HepG2 (cell line): ENCODE data around the gene MBLAC1. TPM values are rescaled to one million over a fixed set of nuclear protein-coding genes. Genes with fewer than 3 reads are reported as not detected.

Experiments
- ARNT ChIP-seq: fragments of 450-650 bp; IDR thresholded peaks from 2 replicates; pipeline ENCODE4 v1.6.1; 2017
- ATRX ChIP-seq: sonication (generic); formaldehyde crosslinking; IDR thresholded peaks from 2 replicates; pipeline ENCODE4 v1.4.0; 2020; ENCODE audit warnings: missing genetic modification reagents, borderline replicate concordance
- CSRNP1 ChIP-seq: sonication (generic); formaldehyde crosslinking; IDR thresholded peaks from 2 replicates; pipeline ENCODE4 v1.8.1; 2023; ENCODE audit warnings: mild to moderate bottlenecking, missing genetic modification reagents
- ERF ChIP-seq: IDR thresholded peaks from 2 replicates; pipeline ENCODE4 v1.6.1; 2018; ENCODE audit warnings: missing biosample characterization, missing genetic modification reagents
- FLYWCH1 ChIP-seq: sonication (generic); formaldehyde crosslinking; IDR thresholded peaks from 2 replicates; pipeline ENCODE4 v1.8.1; 2023; ENCODE audit warnings: mild to moderate bottlenecking, missing genetic modification reagents
- ISX ChIP-seq: sonication (generic); formaldehyde crosslinking; conservative IDR thresholded peaks from 2 replicates; pipeline ENCODE4 v1.5.0; 2020; ENCODE audit warnings: missing genetic modification reagents
- KAT8 ChIP-seq: IDR thresholded peaks from 2 replicates; pipeline ENCODE4 v1.6.1; 2016; ENCODE audit warnings: missing genetic modification reagents, missing compliant biosample characterization
- KLF9 ChIP-seq: IDR thresholded peaks from 2 replicates; pipeline ENCODE4 v1.6.1; 2016; ENCODE audit warnings: low read depth
- MEIS2 ChIP-seq: sonication (generic); formaldehyde crosslinking; IDR thresholded peaks from 2 replicates; pipeline ENCODE4 v1.9.0; 2021; ENCODE audit warnings: mild to moderate bottlenecking, missing genetic modification reagents
- MYC ChIP-seq: sonication (generic); formaldehyde crosslinking; IDR thresholded peaks from 2 replicates; pipeline ENCODE4 v1.9.0; 2021; ENCODE audit warnings: missing genetic modification reagents, borderline replicate concordance
- NCOA1 ChIP-seq: sonication (generic); formaldehyde crosslinking; IDR thresholded peaks from 2 replicates; pipeline ENCODE4 v1.9.0; 2021; ENCODE audit warnings: missing genetic modification reagents
- NFKBIZ ChIP-seq: IDR thresholded peaks from 2 replicates; pipeline ENCODE4 v1.6.1; 2018; ENCODE audit warnings: missing genetic modification reagents, missing compliant biosample characterization
- SRF ChIP-seq: IDR thresholded peaks from 2 replicates; pipeline ENCODE4 v1.6.1; 2011; ENCODE audit warnings: mild to moderate bottlenecking, low read depth, low read length, moderate library complexity
- TAF15 ChIP-seq: fragments of 200-400 bp; formaldehyde crosslinking; IDR thresholded peaks from one replicate; pipeline ENCODE4 v1.6.1; 2018; ENCODE audit warnings: mild to moderate bottlenecking, low read depth, low read length; ENCODE audit not compliant: poor library complexity, severe bottlenecking
- ZNF124 ChIP-seq: sonication (generic); formaldehyde crosslinking; IDR thresholded peaks from 2 replicates; pipeline ENCODE4 v1.4.0; 2020; ENCODE audit warnings: missing genetic modification reagents
- ZNF335 ChIP-seq: sonication (generic); formaldehyde crosslinking; IDR thresholded peaks from 2 replicates; pipeline ENCODE4 v1.4.0; 2020; ENCODE audit warnings: missing genetic modification reagents
- ZNF549 ChIP-seq: sonication (generic); formaldehyde crosslinking; IDR thresholded peaks from 2 replicates; pipeline ENCODE4 v1.5.0; 2020; ENCODE audit warnings: missing genetic modification reagents
- ZNF75D ChIP-seq: sonication (generic); formaldehyde crosslinking; IDR thresholded peaks from 2 replicates; pipeline ENCODE4 v1.8.1; 2023; ENCODE audit warnings: missing genetic modification reagents, mild to moderate bottlenecking, borderline replicate concordance
- ZSCAN20 ChIP-seq: sonication (generic); formaldehyde crosslinking; IDR thresholded peaks from 2 replicates; pipeline ENCODE4 v1.4.0; 2020; ENCODE audit warnings: missing genetic modification reagents, mild to moderate bottlenecking, borderline replicate concordance
- polyA plus RNA-seq, 8 experiments: library from polyadenylated mRNA; depleted of rRNA in 3 of 8; stranded (reverse) in 7 of 8; unstranded in 1 of 8; fragments of >200 nt; fragmentation: Illumina TruSeq in 4 of 8; extraction: Trizol in 4 of 8; gene quantifications; 2 replicates each; pipeline versions ENCODE4 v1.2.1 to v1.2.3, GENCODE V29; 2011 to 2016; ENCODE audit warnings: low read depth in 4 of 8, missing spikeins in 1 of 8, mixed read lengths in 1 of 8; ENCODE audit not compliant: insufficient read depth in 1 of 8
- total RNA-seq, 5 experiments: library from RNA; depleted of rRNA; stranded (reverse); fragments of >200 nt; fragmentation: Illumina TruSeq; extraction: Trizol; gene quantifications; 2 replicates each; pipeline ENCODE4 v1.2.3, GENCODE V29; 2016; ENCODE audit warnings: low read depth in 1 of 5
- TF ChIP-seq, protein P1 (sequence below): sonication (generic); formaldehyde crosslinking; IDR thresholded peaks from 2 replicates; pipeline ENCODE4 v1.8.1; 2023; ENCODE audit warnings: mild to moderate bottlenecking, moderate library complexity, missing genetic modification reagents
- TF ChIP-seq, protein P2 (sequence below), 2 experiments: IDR thresholded peaks; 2 replicates each; pipeline ENCODE4 v1.6.1; 2011 to 2012; ENCODE audit warnings: low read length in 2 of 2, borderline replicate concordance in 1 of 2, low read depth in 1 of 2, mild to moderate bottlenecking in 1 of 2, moderate library complexity in 1 of 2
- TF ChIP-seq, protein P3 (sequence below): IDR thresholded peaks from 2 replicates; pipeline ENCODE4 v1.6.1; 2016; ENCODE audit warnings: missing biosample characterization, missing genetic modification reagents, low read depth

MBLAC1 gene
- total and polyA plus RNA-seq, 2 of the 13 experiments (the other 11 are each of a cell fraction or from before 2014, with no cell fraction given): 0.79 to 2.1 TPM

GRCh38 chr7:100088621-100089457, 37.9 kb upstream of the MBLAC1 start, which contains the start of gene COPS6 (continued):
- TF ChIP-seq ZNF75D (CRISPR knock-in tag) (peak; percentile 87; the same call in 1 of the 2 replicates), CSRNP1 (peak; percentile 86), ZNF335 (CRISPR knock-in tag) (no peak), ZSCAN20 (CRISPR knock-in tag) (peak; percentile 90; the same call in 1 of the 2 replicates), ZNF124 (no peak; the same call in 1 of the 2 replicates), ERF (CRISPR knock-in tag) (peak; percentile 98), TAF15 (peak; percentile 66), ATRX (no peak), KAT8 (CRISPR knock-in tag) (peak; percentile 93), MYC (peak; percentile 97), MEIS2 (peak; percentile 76), SRF (no peak), NFKBIZ (CRISPR knock-in tag) (peak; percentile 42; the same call in 1 of the 2 replicates), KLF9 (no peak), ISX (CRISPR knock-in tag) (0 out of 2 replicates have a peak, but pooled peaks have one; percentile 75), FLYWCH1 (CRISPR knock-in tag) (peak; percentile 85; the same call in 1 of the 2 replicates), NCOA1 (peak; percentile 79; the same call in 1 of the 2 replicates), ZNF549 (CRISPR knock-in tag) (no peak), ARNT (no peak)
- TF ChIP-seq, protein P1, sequence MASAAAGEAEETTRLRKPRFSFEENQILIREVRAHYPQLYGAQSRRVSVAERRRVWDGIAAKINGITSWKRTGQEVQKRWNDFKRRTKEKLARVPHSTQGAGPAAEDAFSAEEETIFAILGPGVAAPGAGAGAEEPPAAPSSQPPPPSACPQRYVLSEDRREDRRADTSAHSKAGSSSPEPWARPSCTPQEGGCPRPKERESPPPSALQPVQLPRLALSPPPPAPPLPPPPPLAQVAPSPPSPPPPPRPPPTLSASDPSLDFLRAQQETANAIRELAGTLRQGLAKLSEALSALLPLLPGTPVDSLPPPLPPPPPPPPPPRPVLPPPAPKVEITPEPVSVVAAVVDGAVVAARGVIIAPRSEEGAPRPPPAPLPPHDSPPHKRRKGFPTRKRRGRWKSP (CRISPR knock-in tag): peak; percentile 78
- TF ChIP-seq, protein P2, sequence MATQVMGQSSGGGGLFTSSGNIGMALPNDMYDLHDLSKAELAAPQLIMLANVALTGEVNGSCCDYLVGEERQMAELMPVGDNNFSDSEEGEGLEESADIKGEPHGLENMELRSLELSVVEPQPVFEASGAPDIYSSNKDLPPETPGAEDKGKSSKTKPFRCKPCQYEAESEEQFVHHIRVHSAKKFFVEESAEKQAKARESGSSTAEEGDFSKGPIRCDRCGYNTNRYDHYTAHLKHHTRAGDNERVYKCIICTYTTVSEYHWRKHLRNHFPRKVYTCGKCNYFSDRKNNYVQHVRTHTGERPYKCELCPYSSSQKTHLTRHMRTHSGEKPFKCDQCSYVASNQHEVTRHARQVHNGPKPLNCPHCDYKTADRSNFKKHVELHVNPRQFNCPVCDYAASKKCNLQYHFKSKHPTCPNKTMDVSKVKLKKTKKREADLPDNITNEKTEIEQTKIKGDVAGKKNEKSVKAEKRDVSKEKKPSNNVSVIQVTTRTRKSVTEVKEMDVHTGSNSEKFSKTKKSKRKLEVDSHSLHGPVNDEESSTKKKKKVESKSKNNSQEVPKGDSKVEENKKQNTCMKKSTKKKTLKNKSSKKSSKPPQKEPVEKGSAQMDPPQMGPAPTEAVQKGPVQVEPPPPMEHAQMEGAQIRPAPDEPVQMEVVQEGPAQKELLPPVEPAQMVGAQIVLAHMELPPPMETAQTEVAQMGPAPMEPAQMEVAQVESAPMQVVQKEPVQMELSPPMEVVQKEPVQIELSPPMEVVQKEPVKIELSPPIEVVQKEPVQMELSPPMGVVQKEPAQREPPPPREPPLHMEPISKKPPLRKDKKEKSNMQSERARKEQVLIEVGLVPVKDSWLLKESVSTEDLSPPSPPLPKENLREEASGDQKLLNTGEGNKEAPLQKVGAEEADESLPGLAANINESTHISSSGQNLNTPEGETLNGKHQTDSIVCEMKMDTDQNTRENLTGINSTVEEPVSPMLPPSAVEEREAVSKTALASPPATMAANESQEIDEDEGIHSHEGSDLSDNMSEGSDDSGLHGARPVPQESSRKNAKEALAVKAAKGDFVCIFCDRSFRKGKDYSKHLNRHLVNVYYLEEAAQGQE (IDR thresholded peaks at IDR 0.05; ENCODE audit: borderline replicate concordance in 1 of 2, low read depth in 1 of 2, low read length in 2 of 2): no peak; a peak in 1 of 4 replicates
- TF ChIP-seq, protein P3, sequence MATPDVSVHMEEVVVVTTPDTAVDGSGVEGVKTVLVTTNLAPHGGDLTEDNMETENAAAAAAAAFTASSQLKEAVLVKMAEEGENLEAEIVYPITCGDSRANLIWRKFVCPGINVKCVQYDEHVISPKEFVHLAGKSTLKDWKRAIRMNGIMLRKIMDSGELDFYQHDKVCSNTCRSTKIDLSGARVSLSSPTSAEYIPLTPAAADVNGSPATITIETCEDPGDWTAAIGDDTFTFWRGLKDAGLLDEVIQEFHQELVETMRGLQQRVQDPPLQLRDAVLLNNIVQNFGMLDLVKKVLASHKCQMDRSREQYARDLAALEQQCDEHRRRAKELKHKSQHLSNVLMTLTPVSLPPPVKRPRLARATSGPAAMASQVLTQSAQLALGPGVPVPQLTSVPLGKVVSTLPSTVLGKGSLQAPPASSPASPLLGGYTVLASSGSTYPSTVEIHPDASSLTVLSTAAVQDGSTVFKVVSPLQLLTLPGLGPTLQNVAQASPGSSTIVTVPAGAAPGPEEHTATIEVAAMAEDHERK (CRISPR knock-in tag): peak; percentile 63
